GM23248 (cell line): Measurements from ENCODE around the gene KIF18B. TPM values are rescaled to one million over a fixed set of nuclear protein-coding genes. Genes with fewer than 3 reads are reported as not detected.

Source experiments
- DNase-seq: peaks from one replicate; pipeline ENCODE4 v3.0.0-alpha.2; 2015
- H2AFZ ChIP-seq: fragments of 200-600 bp; sonication (generic); 2 replicates; pipeline ENCODE4 v1.6.1; 2016; ENCODE audit warnings: antibody characterized with exemption
- H3F3A ChIP-seq: fragments of 200-600 bp; sonication (generic); 2 replicates; pipeline ENCODE4 v1.6.1; 2016; ENCODE audit warnings: mild to moderate bottlenecking, antibody characterized with exemption, mixed run types; ENCODE audit not compliant: insufficient read depth
- H3K27ac ChIP-seq: fragments of 200-600 bp; sonication (generic); 2 replicates; pipeline ENCODE4 v1.5.1; 2016; ENCODE audit warnings: mild to moderate bottlenecking
- H3K27me3 ChIP-seq: fragments of 200-600 bp; sonication (generic); replicated peaks from 2 replicates; pipeline ENCODE4 v1.6.1; 2016; ENCODE audit warnings: mild to moderate bottlenecking; ENCODE audit not compliant: insufficient read depth
- H3K36me3 ChIP-seq: fragments of 200-600 bp; sonication (generic); 2 replicates; pipeline ENCODE4 v1.6.1; 2016; ENCODE audit warnings: low read depth, mild to moderate bottlenecking
- H3K4me1 ChIP-seq: fragments of 200-600 bp; sonication (generic); 2 replicates; pipeline ENCODE4 v1.6.1; 2016; ENCODE audit warnings: mild to moderate bottlenecking; ENCODE audit not compliant: insufficient read depth
- H3K4me2 ChIP-seq: fragments of 200-600 bp; sonication (generic); one replicate; pipeline ENCODE4 v1.6.1; 2016; ENCODE audit warnings: mild to moderate bottlenecking; ENCODE audit not compliant: unreplicated experiment
- H3K4me3 ChIP-seq: fragments of 200-600 bp; sonication (generic); 2 replicates; pipeline ENCODE4 v1.5.1; 2016; ENCODE audit warnings: mild to moderate bottlenecking
- H3K79me2 ChIP-seq: fragments of 200-600 bp; sonication (generic); 2 replicates; pipeline ENCODE4 v1.6.1; 2016; ENCODE audit warnings: mild to moderate bottlenecking; ENCODE audit not compliant: insufficient read depth
- H3K9ac ChIP-seq: fragments of 200-600 bp; sonication (generic); 2 replicates; pipeline ENCODE4 v1.6.1; 2016; ENCODE audit warnings: mild to moderate bottlenecking
- H3K9me2 ChIP-seq: fragments of 200-600 bp; sonication (generic); 2 replicates; pipeline ENCODE4 v1.6.1; 2016; ENCODE audit warnings: mixed run types, mild to moderate bottlenecking, moderate library complexity; ENCODE audit not compliant: insufficient read depth
- H3K9me3 ChIP-seq: fragments of 200-600 bp; sonication (generic); one replicate; pipeline ENCODE4 v1.6.1; 2017; ENCODE audit warnings: low read depth
- H4K20me1 ChIP-seq: fragments of 200-600 bp; sonication (generic); 2 replicates; pipeline ENCODE4 v1.6.0; 2016; ENCODE audit not compliant: insufficient read depth
- EZH2 ChIP-seq: fragments of 200-600 bp; sonication (generic); IDR thresholded peaks from 2 replicates; pipeline ENCODE4 v1.6.1; 2018; ENCODE audit warnings: antibody characterized with exemption, mild to moderate bottlenecking; ENCODE audit not compliant: insufficient read depth, poor library complexity, severe bottlenecking
- EZH2phosphoT487 ChIP-seq: fragments of 200-600 bp; sonication (generic); IDR thresholded peaks from 2 replicates; pipeline ENCODE4 v1.6.1; 2018; ENCODE audit warnings: antibody characterized with exemption, moderate library complexity, mild to moderate bottlenecking, low read depth; ENCODE audit not compliant: insufficient read depth
- WGBS, 2 experiments: methylation state at CpG; one replicate each; pipeline ENCODE4 v1.1.6; 2015 to 2017; ENCODE audit warnings: low lambda C conversion rate in 2 of 2, low coverage in 1 of 2; ENCODE audit errors: missing lambda C conversion rate in 2 of 2; 5-methylcytosine and 5-hydroxymethylcytosine counted together
- in situ Hi-C: fragments of 300-500 bp; cut with MboI; formaldehyde crosslinking; loops from 2 replicates; pipeline ENCODE4 v1.15.0; 2020
- microRNA-seq: library from miRNA; unstranded; fragments of <30 nt; microRNA quantifications from one replicate; pipeline ENCODE4, GENCODE V29; 2016; ENCODE audit warnings: borderline number of aligned reads
- polyA plus RNA-seq: library from polyadenylated mRNA; unstranded; fragments of >200 nt; fragmentation: Nextera tagmentation; extraction: Ambion mirVana; gene quantifications from 2 replicates; pipeline ENCODE4 v1.2.1, GENCODE V29; 2016
- small RNA-seq: library from RNA; depleted of rRNA; stranded (forward); fragments of <200 nt; gene quantifications from one replicate; pipeline ENCODE3, GENCODE V24; 2014; ENCODE audit warnings: low read depth, low replicate concordance
- total RNA-seq: library from RNA; depleted of rRNA; stranded (reverse); fragments of >200 nt; shearing (Covaris generic); gene quantifications from 2 replicates; pipeline ENCODE4 v1.2.3, GENCODE V29; 2014; rRNA removed

KIF18B gene
- total and polyA plus RNA-seq, 2 experiments from 2014 or later: 2.1 to 4.5 TPM

DNA sequence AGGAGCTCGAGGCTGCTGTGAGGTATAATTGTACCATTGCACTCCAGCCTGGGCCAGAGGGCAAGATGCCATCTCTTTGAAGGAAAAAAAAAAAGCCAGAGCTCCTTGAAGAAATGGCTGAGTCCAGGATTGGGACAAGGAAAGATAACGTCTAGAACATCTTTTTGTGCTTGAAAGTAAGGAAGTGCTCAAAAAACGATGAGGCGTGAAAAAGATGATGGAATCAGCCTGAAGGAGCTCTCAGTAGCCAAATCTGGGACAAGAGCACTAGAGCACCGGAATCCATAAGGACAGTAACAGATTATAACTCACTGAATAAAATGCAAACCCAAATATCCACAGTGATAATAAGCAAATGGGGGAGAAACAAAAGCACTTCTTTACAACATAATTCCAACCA is 70.5 kb downstream of the KIF18B start:
- TF ChIP-seq EZH2phosphoT487: no peak
- no peak for TF ChIP-seq EZH2
- in situ Hi-C loops: no loop called here
- no peak overlapping the region for H3K4me2 ChIP-seq
- H3K4me3 ChIP-seq: no peak overlapping the region
- H3F3A ChIP-seq: peaks cover 9% of the 10 kb centered on the region
- H3K27me3 ChIP-seq: no peaks in the 10 kb centered on the region
- no peak overlapping the region for H2AFZ ChIP-seq
- H3K4me1 ChIP-seq: no peaks in the 10 kb centered on the region
- no peak overlapping the region for H3K9ac ChIP-seq
- DNase-seq: no peak
- no peaks in the 10 kb centered on the region for H3K9me3 ChIP-seq
- H3K36me3 ChIP-seq: peaks cover 51% of the 10 kb centered on the region
- 90 to 94% methylated on average over 5 of the region's 5 CpGs for WGBS, 2 experiments
- 0 out of 2 replicates have a peak, but pooled peaks cover 12% of the 10 kb centered on the region for H3K79me2 ChIP-seq
- no peak overlapping the region for H3K27ac ChIP-seq
- no peaks in the 10 kb centered on the region for H4K20me1 ChIP-seq
- no peaks in the 10 kb centered on the region for H3K9me2 ChIP-seq

DNA sequence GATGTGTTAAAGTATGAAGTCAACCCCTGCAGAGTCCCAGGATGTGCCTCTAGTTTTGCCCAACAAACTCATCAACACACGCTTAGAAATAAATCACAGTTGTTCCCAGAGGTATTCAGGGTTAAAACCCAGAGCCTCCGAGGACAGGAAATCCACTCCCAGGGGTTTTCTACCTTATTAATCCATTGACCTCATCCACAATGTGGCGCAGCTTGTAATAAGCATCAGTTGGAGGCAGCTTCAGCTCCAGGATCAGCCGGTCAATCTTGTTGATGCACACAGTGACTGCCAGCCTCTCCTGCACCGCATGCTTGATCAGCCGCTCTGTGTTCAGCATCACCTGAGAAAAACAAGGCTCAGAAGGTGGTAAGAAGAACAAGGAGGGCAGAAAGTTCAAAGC is 71.8 kb downstream of the KIF18B start:
- Histone ChIP-seq H3K4me1 (no peaks in the 10 kb centered on the region), H3K9me3 (no peaks in the 10 kb centered on the region), H3K79me2 (0 out of 2 replicates have a peak, but pooled peaks cover 12% of the 10 kb centered on the region), H3K4me3 (no peak overlapping the region), H2AFZ (no peak overlapping the region), H3K9me2 (no peaks in the 10 kb centered on the region), H3K27me3 (no peaks in the 10 kb centered on the region), H4K20me1 (no peaks in the 10 kb centered on the region), H3F3A (peaks cover 9% of the 10 kb centered on the region), H3K4me2 (no peak overlapping the region), H3K27ac (no peak overlapping the region), H3K9ac (no peak overlapping the region), H3K36me3 (peaks cover 51% of the 10 kb centered on the region)
- WGBS, 2 experiments: 96 to 97% methylated on average over 6 of the region's 6 CpGs
- TF ChIP-seq EZH2phosphoT487 (no peak), EZH2 (no peak)
- DNase-seq: no peak
- in situ Hi-C loops: no loop called here

Small RNAs within 50 kb of the gene (microRNA-seq; reads per million reads assigned to microRNA genes)
- 2.6 reads per million for gene MIR6783

Small RNAs within 50 kb of the gene (small RNA-seq; reads per million reads assigned to genes)
- gene AC015936.2 (not detected), gene CCDC103 (not detected), gene MIR6783 (not detected), gene RN7SL405P (not detected)

Other genes starting within 250 kb of the KIF18B start
- gene DBF4B, start 239.1 kb downstream of the KIF18B start, total RNA-seq: 3.8 and 6.5 TPM in 2 replicates
- gene DBF4B, start 239.1 kb downstream of the KIF18B start, polyA plus RNA-seq: 2.6 and 3.2 TPM in 2 replicates
- gene ADAM11, start 188.8 kb downstream of the KIF18B start, total RNA-seq: 0.22 and 0.63 TPM in 2 replicates
- gene ADAM11, start 188.8 kb downstream of the KIF18B start, polyA plus RNA-seq: 0.09 and 0.20 TPM in 2 replicates
- gene GJC1, start 117.5 kb downstream of the KIF18B start, total RNA-seq: 18.4 and 19.1 TPM in 2 replicates
- 13.6 and 15.2 TPM in 2 replicates for gene GJC1, start 117.5 kb downstream of the KIF18B start, polyA plus RNA-seq
- gene HIGD1B, start 99.9 kb downstream of the KIF18B start, total RNA-seq: not detected in 2 replicates
- gene HIGD1B, start 99.9 kb downstream of the KIF18B start, polyA plus RNA-seq: not detected in 2 replicates
- 63.7 and 71.2 TPM in 2 replicates for gene EFTUD2, start 48.3 kb downstream of the KIF18B start, total RNA-seq
- 60.1 and 60.4 TPM in 2 replicates for gene EFTUD2, start 48.3 kb downstream of the KIF18B start, polyA plus RNA-seq
- gene GFAP, start 32.3 kb downstream of the KIF18B start, total RNA-seq: 1.1 TPM in 1 of 2 replicates, not detected in the other
- gene GFAP, start 32.3 kb downstream of the KIF18B start, polyA plus RNA-seq: 0.49 and 0.52 TPM in 2 replicates
- gene C1QL1, start 20.5 kb upstream of the KIF18B start, total RNA-seq: 0.86 TPM in 1 of 2 replicates, not detected in the other
- gene C1QL1, start 20.5 kb upstream of the KIF18B start, polyA plus RNA-seq: 0.14 and 0.77 TPM in 2 replicates
- 37.1 and 45.8 TPM in 2 replicates for gene DCAKD, start 103.9 kb upstream of the KIF18B start, total RNA-seq
- 24.8 and 28.0 TPM in 2 replicates for gene DCAKD, start 103.9 kb upstream of the KIF18B start, polyA plus RNA-seq
- 59.4 and 61.8 TPM in 2 replicates for gene NMT1, start 113.5 kb upstream of the KIF18B start, total RNA-seq
- 95.7 and 96.1 TPM in 2 replicates for gene NMT1, start 113.5 kb upstream of the KIF18B start, polyA plus RNA-seq
- 30.2 and 48.3 TPM in 2 replicates for gene PLCD3, start 184.7 kb upstream of the KIF18B start, total RNA-seq
- 17.1 and 19.7 TPM in 2 replicates for gene PLCD3, start 184.7 kb upstream of the KIF18B start, polyA plus RNA-seq
- 2.1 and 2.9 TPM in 2 replicates for gene ACBD4, start 187.9 kb upstream of the KIF18B start, total RNA-seq
- gene ACBD4, start 187.9 kb upstream of the KIF18B start, polyA plus RNA-seq: 4.3 and 4.6 TPM in 2 replicates
- gene HEXIM1, start 200.7 kb upstream of the KIF18B start, total RNA-seq: 11.6 and 16.2 TPM in 2 replicates
- gene HEXIM1, start 200.7 kb upstream of the KIF18B start, polyA plus RNA-seq: 9.5 and 10.6 TPM in 2 replicates
- 2.0 and 4.8 TPM in 2 replicates for gene HEXIM2, start 214.1 kb upstream of the KIF18B start, total RNA-seq
- 4.7 and 8.6 TPM in 2 replicates for gene HEXIM2, start 214.1 kb upstream of the KIF18B start, polyA plus RNA-seq